Measurements from ENCODE around the gene ANXA6.

The ANXA6 gene

DNA sequence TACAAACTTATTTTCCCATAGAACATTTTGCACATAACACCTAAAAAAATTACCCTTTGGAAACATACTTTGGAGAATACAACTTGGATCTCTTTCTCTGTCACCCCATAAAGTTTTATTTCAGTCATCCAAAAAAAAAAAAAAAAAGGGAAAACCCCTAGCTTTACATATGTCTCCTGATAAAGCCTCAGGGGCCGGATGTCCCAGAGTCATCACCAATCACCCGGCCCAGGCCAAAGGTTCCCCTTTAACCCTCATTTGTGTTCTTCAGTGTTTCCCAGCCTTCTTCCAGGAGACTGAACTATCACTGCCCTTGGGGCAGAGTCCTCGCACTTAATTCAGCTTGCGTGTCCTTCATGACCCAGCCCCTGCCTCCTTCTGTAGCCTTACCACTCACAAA is 28.8 kb downstream of the ANXA6 start:
- ChIA-PET CTCF (interaction anchor here (0.8 to 2.0 kb wide), 2 partner anchors 36 to 110 kb away, joined by 3 to 9 read pairs; no protein-coding TSS in a partner anchor), POLR2A (ENCODE audit: low non-redundant PET) (no interaction called here)
- TF ChIP-seq, protein P1, sequence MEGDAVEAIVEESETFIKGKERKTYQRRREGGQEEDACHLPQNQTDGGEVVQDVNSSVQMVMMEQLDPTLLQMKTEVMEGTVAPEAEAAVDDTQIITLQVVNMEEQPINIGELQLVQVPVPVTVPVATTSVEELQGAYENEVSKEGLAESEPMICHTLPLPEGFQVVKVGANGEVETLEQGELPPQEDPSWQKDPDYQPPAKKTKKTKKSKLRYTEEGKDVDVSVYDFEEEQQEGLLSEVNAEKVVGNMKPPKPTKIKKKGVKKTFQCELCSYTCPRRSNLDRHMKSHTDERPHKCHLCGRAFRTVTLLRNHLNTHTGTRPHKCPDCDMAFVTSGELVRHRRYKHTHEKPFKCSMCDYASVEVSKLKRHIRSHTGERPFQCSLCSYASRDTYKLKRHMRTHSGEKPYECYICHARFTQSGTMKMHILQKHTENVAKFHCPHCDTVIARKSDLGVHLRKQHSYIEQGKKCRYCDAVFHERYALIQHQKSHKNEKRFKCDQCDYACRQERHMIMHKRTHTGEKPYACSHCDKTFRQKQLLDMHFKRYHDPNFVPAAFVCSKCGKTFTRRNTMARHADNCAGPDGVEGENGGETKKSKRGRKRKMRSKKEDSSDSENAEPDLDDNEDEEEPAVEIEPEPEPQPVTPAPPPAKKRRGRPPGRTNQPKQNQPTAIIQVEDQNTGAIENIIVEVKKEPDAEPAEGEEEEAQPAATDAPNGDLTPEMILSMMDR (conservative IDR thresholded peaks at IDR 0.05; ENCODE audit: low read depth) = no peak
- H3K27ac ChIP-seq = no peak overlapping the region
- DNase-seq (ENCODE audit: low spot score) = no peak

DNA sequence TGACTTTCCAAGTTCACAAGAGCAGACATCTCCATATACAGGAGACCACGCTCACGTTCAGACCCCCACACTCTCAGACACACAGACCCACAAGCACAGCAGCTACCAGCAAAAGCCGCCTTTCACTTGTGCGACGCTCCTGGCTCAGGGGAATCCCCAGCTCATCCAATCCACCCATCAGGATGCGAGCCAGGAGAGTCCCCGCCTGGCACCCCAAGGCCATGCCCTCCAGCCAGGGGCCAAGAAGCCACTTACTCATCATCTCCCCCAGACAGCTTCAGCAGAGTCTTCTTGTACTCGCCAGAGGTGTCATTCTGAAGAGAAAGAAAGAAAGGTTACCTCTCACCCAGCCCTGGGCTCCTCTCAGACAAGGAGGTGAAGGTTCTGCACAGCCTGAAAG is 29.7 kb downstream of the ANXA6 start:
- CTCF ChIA-PET = interaction anchor here (0.6 to 5.5 kb wide), 4 partner anchors 14 to 126 kb away, joined by 3 to 109 read pairs (median 8); no protein-coding TSS in a partner anchor
- POLR2A ChIA-PET (ENCODE audit: low non-redundant PET) = no interaction called here

DNA sequence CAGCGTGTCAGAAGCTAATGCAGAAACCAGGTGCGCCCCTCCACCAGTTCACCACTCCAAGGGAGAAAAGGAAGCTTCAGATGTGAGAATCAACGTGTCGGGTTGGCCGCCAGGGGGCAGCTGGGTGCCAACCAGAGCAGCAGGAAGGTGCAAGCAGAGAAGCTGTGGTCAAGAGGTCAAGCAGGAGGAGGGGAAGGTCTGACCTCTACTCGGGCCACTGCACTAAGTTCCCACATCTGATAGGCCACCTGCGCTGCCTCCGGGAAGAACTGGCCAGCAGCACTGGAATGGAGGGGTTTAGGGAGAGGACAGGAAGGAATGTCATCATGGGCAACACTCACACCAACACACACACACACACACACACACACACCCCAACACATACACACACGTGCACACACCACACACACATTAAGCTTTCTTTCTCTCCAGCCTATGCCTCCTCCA is 31.4 kb downstream of the ANXA6 start:
- H3K27ac ChIP-seq = no peak overlapping the region
- TF ChIP-seq, protein P1 (conservative IDR thresholded peaks at IDR 0.05; ENCODE audit: low read depth) = peak; percentile 86
- peak; percentile 75 for DNase-seq (ENCODE audit: low spot score)
- ChIA-PET POLR2A (ENCODE audit: low non-redundant PET) (no interaction called here), CTCF (interaction anchor here (0.5 to 5.5 kb wide), 35 partner anchors 9 to 192 kb away, joined by 3 to 109 read pairs (median 4); partner anchors contain the start of gene ANXA6)

More for the DNA sequence above, 29.7 kb downstream of the ANXA6 start:
- no peak overlapping the region for H3K27ac ChIP-seq
- DNase-seq (ENCODE audit: low spot score) = no peak
- TF ChIP-seq, protein P1 (conservative IDR thresholded peaks at IDR 0.05; ENCODE audit: low read depth) = no peak

DNA sequence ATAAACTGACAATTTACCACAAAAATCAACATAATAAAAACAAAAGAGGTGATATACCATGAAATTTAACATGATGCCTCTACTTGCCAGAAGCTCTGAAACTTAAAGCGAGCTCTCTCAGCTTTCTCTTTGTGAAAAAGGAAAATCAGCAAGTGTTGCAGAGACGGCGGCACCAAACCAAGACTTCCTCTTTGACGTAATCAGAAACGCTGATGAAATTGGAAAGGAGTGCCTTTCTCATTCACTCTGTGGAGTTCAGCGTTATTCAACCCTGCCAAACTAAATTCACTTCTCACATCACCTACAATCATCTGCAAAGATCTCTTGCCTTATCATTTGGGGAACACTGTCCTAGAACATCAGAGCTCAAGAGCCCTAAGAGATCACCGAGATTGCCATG is 32.2 kb downstream of the ANXA6 start:
- TF ChIP-seq, protein P1 (conservative IDR thresholded peaks at IDR 0.05; ENCODE audit: low read depth) = no peak
- POLR2A ChIA-PET (ENCODE audit: low non-redundant PET) = no interaction called here
- DNase-seq (ENCODE audit: low spot score) = no peak
- CTCF ChIA-PET = interaction anchor here (0.6 to 5.5 kb wide), 29 partner anchors 8 to 193 kb away, joined by 3 to 109 read pairs (median 5); no protein-coding TSS in a partner anchor
- H3K27ac ChIP-seq = no peak overlapping the region

DNA sequence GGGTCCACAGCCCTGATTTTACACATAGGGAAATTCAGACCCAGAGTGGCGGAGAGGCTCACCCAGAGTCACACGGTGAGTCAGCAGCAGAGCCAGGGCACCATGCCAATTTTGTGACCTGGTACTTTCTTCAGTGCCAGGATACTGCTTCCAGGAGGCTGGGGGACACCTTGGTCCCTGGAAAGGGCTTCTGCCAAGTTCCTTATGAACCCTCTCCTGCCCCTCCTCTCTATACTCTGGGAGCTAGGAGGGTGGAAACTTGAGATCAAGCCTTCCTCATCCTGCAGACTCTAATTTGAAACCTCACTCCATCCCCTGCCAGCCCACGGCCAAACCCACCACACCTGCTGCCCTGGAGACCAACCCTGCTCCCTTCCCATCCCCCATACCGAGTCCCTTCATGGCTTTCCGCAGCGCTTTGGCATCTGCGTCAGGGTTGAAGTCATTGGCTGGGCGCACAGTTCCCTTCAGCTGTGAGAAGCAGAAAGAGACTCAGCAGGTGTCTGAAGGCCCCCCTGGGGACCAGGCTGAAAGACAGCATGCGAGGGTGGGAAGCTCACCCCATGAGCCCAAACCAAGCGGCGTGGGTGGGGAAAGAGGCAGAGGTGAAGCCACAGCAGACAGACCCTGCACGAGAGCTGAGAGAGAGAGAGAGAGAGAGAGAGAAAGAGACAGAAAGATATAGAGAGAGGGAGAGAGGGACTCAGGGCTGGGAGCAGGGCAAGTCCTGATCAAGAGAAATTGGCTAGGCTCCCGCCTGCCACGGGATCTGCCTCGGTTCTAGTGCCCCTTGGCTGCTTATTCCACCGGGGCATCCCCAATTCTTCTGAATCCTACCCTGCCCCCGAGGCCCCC is 33.5 kb downstream of the ANXA6 start:
- TF ChIP-seq, protein P1 (conservative IDR thresholded peaks at IDR 0.05; ENCODE audit: low read depth) = no peak
- no peak overlapping the region for H3K27ac ChIP-seq
- ChIA-PET CTCF (interaction anchor here (1.0 to 5.5 kb wide), 6 partner anchors 10 to 195 kb away, joined by 3 to 109 read pairs (median 7); no protein-coding TSS in a partner anchor), POLR2A (ENCODE audit: low non-redundant PET) (no interaction called here)
- DNase-seq (ENCODE audit: low spot score) = no peak

DNA sequence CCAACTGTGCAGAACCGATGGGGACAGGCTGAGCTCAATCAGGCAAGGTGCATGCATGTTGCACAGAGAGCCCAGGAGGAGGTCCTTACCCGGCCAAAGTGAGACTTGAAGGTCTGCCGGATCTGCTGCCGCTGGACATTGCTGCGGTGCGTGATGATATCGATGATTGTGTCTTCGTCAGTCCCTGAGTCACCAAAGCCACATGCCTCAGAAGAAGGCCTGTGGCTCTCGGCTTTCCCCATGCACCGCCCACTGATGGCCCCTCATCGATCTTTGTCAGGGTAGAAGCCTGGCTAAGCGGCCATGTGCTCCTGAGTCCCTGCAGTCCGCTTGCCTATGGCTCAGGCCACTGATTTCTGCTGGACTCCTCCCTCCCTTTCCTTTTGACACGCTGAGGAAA is 34.8 kb downstream of the ANXA6 start:
- DNase-seq (ENCODE audit: low spot score) = no peak
- H3K27ac ChIP-seq = no peak overlapping the region
- POLR2A ChIA-PET (ENCODE audit: low non-redundant PET) = no interaction called here
- TF ChIP-seq, protein P1 (conservative IDR thresholded peaks at IDR 0.05; ENCODE audit: low read depth) = no peak
- CTCF ChIA-PET = interaction anchor here (0.6 to 5.5 kb wide), 3 partner anchors 30 to 626 kb away, joined by 3 to 109 read pairs (median 6); no protein-coding TSS in a partner anchor

Data from RWPE1 (cell line).